Right lobe of liver (tissue), 4 donors: ENCODE data around the gene WDR3.
A peak's percentile ranks its signal among the peaks of the same experiment; 100 is the strongest.

Experiments used
- POLR2A ChIP-seq: fragments of 450-650 bp; IDR thresholded peaks from one replicate; pipeline ENCODE4 v1.6.1; 2017; ENCODE audit warnings: antibody characterized with exemption, mild to moderate bottlenecking
- TF ChIP-seq, protein P1 (sequence below), 4 donors: fragments of 200-600 bp in 3 of 4; fragments of 450-650 bp in 1 of 4; IDR thresholded peaks; one replicate each; pipeline versions ENCODE4 v1.5.1 to v1.8.0; 2016 to 2022; ENCODE audit warnings: antibody characterized with exemption in 4 of 4, mild to moderate bottlenecking in 2 of 4
- donor health status: DM: no; HTN: no; CAD: no.
- donor health status: DM: no; HTN: no; CAD: no.
- donor health status: DM: no; HTN: yes; CAD: no.

DNA sequence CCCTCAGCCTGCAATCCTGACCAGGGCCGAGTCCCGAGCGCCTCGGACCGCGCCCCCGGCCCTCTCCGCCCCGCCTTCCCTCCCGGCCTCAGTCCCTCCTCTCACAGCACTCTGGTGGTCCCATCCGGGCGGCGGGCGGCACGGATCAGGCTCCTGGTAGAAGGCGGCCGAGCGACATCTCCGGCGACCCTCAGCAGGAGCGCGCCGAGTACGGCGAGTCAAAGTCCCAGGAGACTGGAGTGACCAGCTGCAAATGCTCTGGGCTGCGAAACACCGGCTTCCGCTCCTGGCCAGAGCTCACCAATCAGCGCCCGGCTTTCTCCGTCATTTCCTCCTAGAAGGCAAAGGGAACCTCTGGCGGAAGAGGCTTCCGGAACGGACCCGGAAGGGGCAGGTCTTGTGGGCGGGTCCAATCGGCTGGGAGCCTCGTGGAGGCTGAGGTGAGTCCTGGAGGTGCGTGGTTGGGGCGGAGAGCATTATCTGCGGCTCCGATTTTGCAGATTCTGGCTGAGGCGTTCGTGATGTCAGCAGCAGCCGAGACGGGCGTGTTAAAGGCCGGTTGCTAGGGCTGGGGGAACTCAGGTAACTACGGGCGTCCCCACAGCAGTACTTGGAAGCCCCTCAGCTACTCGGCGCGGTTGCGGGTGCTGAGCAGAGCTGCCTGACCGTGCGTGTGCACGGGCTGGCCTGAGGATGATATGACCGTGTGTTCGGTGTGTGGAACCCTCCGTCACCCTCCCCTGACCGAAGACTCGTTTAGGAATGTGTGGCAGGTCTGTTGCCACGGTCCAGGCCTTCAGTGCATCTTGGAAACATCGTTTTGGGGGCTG is at the start of gene WDR3, which contains the start of gene GDAP2:
- peak; percentile 77 for TF ChIP-seq POLR2A
- TF ChIP-seq, protein P1, sequence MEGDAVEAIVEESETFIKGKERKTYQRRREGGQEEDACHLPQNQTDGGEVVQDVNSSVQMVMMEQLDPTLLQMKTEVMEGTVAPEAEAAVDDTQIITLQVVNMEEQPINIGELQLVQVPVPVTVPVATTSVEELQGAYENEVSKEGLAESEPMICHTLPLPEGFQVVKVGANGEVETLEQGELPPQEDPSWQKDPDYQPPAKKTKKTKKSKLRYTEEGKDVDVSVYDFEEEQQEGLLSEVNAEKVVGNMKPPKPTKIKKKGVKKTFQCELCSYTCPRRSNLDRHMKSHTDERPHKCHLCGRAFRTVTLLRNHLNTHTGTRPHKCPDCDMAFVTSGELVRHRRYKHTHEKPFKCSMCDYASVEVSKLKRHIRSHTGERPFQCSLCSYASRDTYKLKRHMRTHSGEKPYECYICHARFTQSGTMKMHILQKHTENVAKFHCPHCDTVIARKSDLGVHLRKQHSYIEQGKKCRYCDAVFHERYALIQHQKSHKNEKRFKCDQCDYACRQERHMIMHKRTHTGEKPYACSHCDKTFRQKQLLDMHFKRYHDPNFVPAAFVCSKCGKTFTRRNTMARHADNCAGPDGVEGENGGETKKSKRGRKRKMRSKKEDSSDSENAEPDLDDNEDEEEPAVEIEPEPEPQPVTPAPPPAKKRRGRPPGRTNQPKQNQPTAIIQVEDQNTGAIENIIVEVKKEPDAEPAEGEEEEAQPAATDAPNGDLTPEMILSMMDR (IDR thresholded peaks at IDR 0.05) = no peak
